ENCODE measurements around the gene DMKN.

DNA sequence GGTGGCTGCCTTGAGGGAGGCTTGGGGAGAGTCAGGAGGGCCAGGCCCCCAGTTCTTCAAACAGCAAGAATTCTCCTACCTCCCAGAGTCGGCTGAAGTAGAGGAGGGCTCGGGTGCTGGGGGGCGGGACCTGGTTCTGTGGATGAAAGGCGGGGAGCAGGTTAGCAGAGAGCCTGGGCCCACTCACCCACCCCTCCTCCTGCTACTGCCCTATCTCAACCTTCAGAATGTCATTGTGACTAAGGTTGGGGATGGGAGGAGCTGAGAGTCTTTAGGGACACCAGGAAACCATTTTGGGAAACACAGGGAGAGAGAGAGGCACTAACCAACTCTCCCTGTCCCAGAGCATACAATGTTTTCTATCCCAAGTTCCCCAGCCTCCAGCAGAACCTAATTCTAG is 10.7 kb downstream of the DMKN start:
- TF ChIP-seq, protein P1, sequence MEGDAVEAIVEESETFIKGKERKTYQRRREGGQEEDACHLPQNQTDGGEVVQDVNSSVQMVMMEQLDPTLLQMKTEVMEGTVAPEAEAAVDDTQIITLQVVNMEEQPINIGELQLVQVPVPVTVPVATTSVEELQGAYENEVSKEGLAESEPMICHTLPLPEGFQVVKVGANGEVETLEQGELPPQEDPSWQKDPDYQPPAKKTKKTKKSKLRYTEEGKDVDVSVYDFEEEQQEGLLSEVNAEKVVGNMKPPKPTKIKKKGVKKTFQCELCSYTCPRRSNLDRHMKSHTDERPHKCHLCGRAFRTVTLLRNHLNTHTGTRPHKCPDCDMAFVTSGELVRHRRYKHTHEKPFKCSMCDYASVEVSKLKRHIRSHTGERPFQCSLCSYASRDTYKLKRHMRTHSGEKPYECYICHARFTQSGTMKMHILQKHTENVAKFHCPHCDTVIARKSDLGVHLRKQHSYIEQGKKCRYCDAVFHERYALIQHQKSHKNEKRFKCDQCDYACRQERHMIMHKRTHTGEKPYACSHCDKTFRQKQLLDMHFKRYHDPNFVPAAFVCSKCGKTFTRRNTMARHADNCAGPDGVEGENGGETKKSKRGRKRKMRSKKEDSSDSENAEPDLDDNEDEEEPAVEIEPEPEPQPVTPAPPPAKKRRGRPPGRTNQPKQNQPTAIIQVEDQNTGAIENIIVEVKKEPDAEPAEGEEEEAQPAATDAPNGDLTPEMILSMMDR (IDR thresholded peaks at IDR 0.05), result no peak
- no peak for TF ChIP-seq POLR2A (IDR thresholded peaks at IDR 0.05)
